IMR-90 (cell line): ENCODE measurements around the gene FGD5. TPM values are rescaled to one million over a fixed set of nuclear protein-coding genes. Genes with fewer than 3 reads are reported as not detected.

Source experiments
- ATAC-seq: fragments of 200-7000 bp; cut with Tn5 transposase; 2 replicates; pipeline ENCODE4 v1.9.1; 2020; ENCODE audit warnings: low read depth, mild to moderate bottlenecking, moderate library complexity
- BruUV-seq: library from RNA; stranded (reverse); fragments of 400-500 nt; replicated peaks from 2 replicates; lab custom pipeline; 2021; lab: Mats Ljungman, UMichigan
- CTCF ChIA-PET: fragments of 300-600 bp; formaldehyde crosslinking; extraction: SDS; loops from one replicate; lab custom pipeline; 2021; ENCODE audit warnings: antibody characterized with exemption; lab: Yijun Ruan, JAX
- POLR2A ChIA-PET: fragments of 300-600 bp; sonication (Branson Sonifier 250); formaldehyde crosslinking; loops from one replicate; lab custom pipeline; 2022; ENCODE audit warnings: antibody characterized with exemption; ENCODE audit not compliant: unreplicated experiment; lab: Charles Lee
- DNase-seq: peaks from one replicate; pipeline ENCODE4 v3.0.0; 2013
- H2AFZ ChIP-seq: replicated peaks from 2 replicates; pipeline ENCODE3; 2013; ENCODE audit warnings: low read length, mild to moderate bottlenecking; ENCODE audit not compliant: poor library complexity
- H2AK5ac ChIP-seq: 2 replicates; pipeline ENCODE4 v1.6.1; 2013; ENCODE audit warnings: low read depth, low read length, inconsistent platforms
- H2AK9ac ChIP-seq: replicated peaks from 2 replicates; pipeline ENCODE3; 2013; ENCODE audit warnings: mild to moderate bottlenecking, low read depth, low read length, moderate library complexity; ENCODE audit not compliant: poor library complexity
- H2BK120ac ChIP-seq: 2 replicates; pipeline ENCODE4 v1.6.1; 2013; ENCODE audit warnings: low read depth, low read length, inconsistent platforms
- H2BK15ac ChIP-seq: 3 replicates; pipeline ENCODE4 v1.6.1; 2013; ENCODE audit warnings: low read depth, low read length, inconsistent platforms
- H2BK20ac ChIP-seq: 2 replicates; pipeline ENCODE4 v1.6.1; 2013; ENCODE audit warnings: low read depth, mild to moderate bottlenecking, inconsistent platforms, low read length, moderate library complexity
- H2BK5ac ChIP-seq: 2 replicates; pipeline ENCODE4 v1.6.1; 2013; ENCODE audit warnings: mild to moderate bottlenecking, low read depth, low read length, inconsistent platforms; ENCODE audit not compliant: poor library complexity, severe bottlenecking
- H3K14ac ChIP-seq: replicated peaks from 2 replicates; pipeline ENCODE4 v1.6.1; 2013; ENCODE audit warnings: low read depth, low read length, inconsistent platforms
- H3K18ac ChIP-seq: 2 replicates; pipeline ENCODE4 v1.6.1; 2013; ENCODE audit warnings: low read depth, low read length, control low read depth
- H3K23ac ChIP-seq: 2 replicates; pipeline ENCODE4 v1.6.1; 2013; ENCODE audit warnings: low read depth, low read length, inconsistent platforms
- H3K27ac ChIP-seq: 2 replicates; pipeline ENCODE4 v1.5.1; 2013; ENCODE audit warnings: mild to moderate bottlenecking, control low read depth, low read length; ENCODE audit not compliant: insufficient read depth
- H3K27me3 ChIP-seq: 2 replicates; pipeline ENCODE4 v1.6.1; 2013; ENCODE audit warnings: low read length; ENCODE audit not compliant: control insufficient read depth, insufficient read depth
- H3K36me3 ChIP-seq: 2 replicates; pipeline ENCODE4 v1.6.1; 2013; ENCODE audit warnings: low read length, mixed read lengths; ENCODE audit not compliant: control insufficient read depth, insufficient read depth
- H3K4ac ChIP-seq: 2 replicates; pipeline ENCODE4 v1.6.1; 2013; ENCODE audit warnings: low read depth, low read length, inconsistent platforms
- H3K4me1 ChIP-seq: 2 replicates; pipeline ENCODE4 v1.6.1; 2013; ENCODE audit warnings: low read length, mixed read lengths; ENCODE audit not compliant: control insufficient read depth, insufficient read depth
- H3K4me2 ChIP-seq: 2 replicates; pipeline ENCODE4 v1.6.1; 2013; ENCODE audit warnings: low read depth, mild to moderate bottlenecking, control low read depth, low read length, moderate library complexity
- H3K4me3 ChIP-seq: 2 replicates; pipeline ENCODE4 v1.5.1; 2013; ENCODE audit warnings: low read depth, mild to moderate bottlenecking, control low read depth, low read length, moderate library complexity; ENCODE audit not compliant: insufficient read depth
- H3K56ac ChIP-seq: 2 replicates; pipeline ENCODE4 v1.6.1; 2013; ENCODE audit warnings: low read length, inconsistent platforms; ENCODE audit not compliant: insufficient read depth; ENCODE audit errors: extremely low read depth
- H3K79me1 ChIP-seq, 2 experiments: 2 replicates each; pipeline ENCODE4 v1.6.1; 2013; ENCODE audit warnings: low read length in 2 of 2, inconsistent platforms in 1 of 2, low read depth in 1 of 2
- H3K9ac ChIP-seq: 2 replicates; pipeline ENCODE4 v1.6.1; 2013; ENCODE audit warnings: low read depth, low read length, control low read depth
- H3K9me1 ChIP-seq: 2 replicates; pipeline ENCODE4 v1.6.1; 2013; ENCODE audit warnings: low read length, inconsistent platforms; ENCODE audit not compliant: insufficient read depth
- H3K9me3 ChIP-seq: 2 replicates; pipeline ENCODE4 v1.6.1; 2013; ENCODE audit warnings: low read length; ENCODE audit not compliant: control insufficient read depth, insufficient read depth
- H4K20me1 ChIP-seq: 2 replicates; pipeline ENCODE4 v1.6.1; 2013; ENCODE audit warnings: low read length, inconsistent platforms; ENCODE audit not compliant: insufficient read depth
- H4K5ac ChIP-seq: 2 replicates; pipeline ENCODE4 v1.6.1; 2013; ENCODE audit warnings: mild to moderate bottlenecking, low read depth, low read length, control low read depth
- H4K8ac ChIP-seq, 2 experiments: 2 replicates each; pipeline ENCODE4 v1.6.1; 2013; ENCODE audit warnings: low read depth in 2 of 2, low read length in 2 of 2, control low read depth in 1 of 2, inconsistent platforms in 1 of 2
- H4K91ac ChIP-seq: 2 replicates; pipeline ENCODE4 v1.6.1; 2013; ENCODE audit warnings: low read depth, low read length, inconsistent platforms; ENCODE audit not compliant: insufficient read depth
- BHLHE40 ChIP-seq: fragments of 150-350 bp; IDR thresholded peaks from 2 replicates; pipeline ENCODE4 v1.6.1; 2016; ENCODE audit warnings: mild to moderate bottlenecking, low read depth, low read length
- CEBPB ChIP-seq: IDR thresholded peaks from 2 replicates; pipeline ENCODE4 v1.6.1; 2012; ENCODE audit warnings: low read depth, low read length, improper control_type of control experiment
- CHD1 ChIP-seq: IDR thresholded peaks from 2 replicates; pipeline ENCODE4 v1.6.1; 2012; ENCODE audit warnings: low read depth, low read length, improper control_type of control experiment
- CTCF ChIP-seq: conservative IDR thresholded peaks from 2 replicates; pipeline ENCODE4 v1.5.1; 2012; ENCODE audit warnings: mild to moderate bottlenecking, low read depth, low read length, improper control_type of control experiment
- ELK1 ChIP-seq: fragments of 150-350 bp; IDR thresholded peaks from 2 replicates; pipeline ENCODE4 v1.6.1; 2016; ENCODE audit warnings: low read depth, mild to moderate bottlenecking, low read length, moderate library complexity, borderline replicate concordance
- FOS ChIP-seq: fragments of 150-350 bp; IDR thresholded peaks from 2 replicates; pipeline ENCODE4 v1.6.1; 2016; ENCODE audit warnings: low read depth, low read length
- MAFK ChIP-seq: IDR thresholded peaks from 2 replicates; pipeline ENCODE4 v1.6.1; 2012; ENCODE audit warnings: low read depth, low read length, improper control_type of control experiment
- MAZ ChIP-seq: IDR thresholded peaks from 2 replicates; pipeline ENCODE4 v1.6.1; 2012; ENCODE audit warnings: low read depth, mild to moderate bottlenecking, low read length, improper control_type of control experiment, moderate library complexity, borderline replicate concordance
- MXI1 ChIP-seq: IDR thresholded peaks from 2 replicates; pipeline ENCODE4 v1.6.1; 2012; ENCODE audit warnings: low read depth, mild to moderate bottlenecking, low read length, moderate library complexity, borderline replicate concordance
- NFE2L2 ChIP-seq: fragments of 150-350 bp; IDR thresholded peaks from 2 replicates; pipeline ENCODE4 v1.6.1; 2016; ENCODE audit warnings: low read depth, mild to moderate bottlenecking, low read length
- POLR2A ChIP-seq: IDR thresholded peaks from 2 replicates; pipeline ENCODE4 v1.6.1; 2012; ENCODE audit warnings: mild to moderate bottlenecking, low read depth, low read length
- RAD21 ChIP-seq: IDR thresholded peaks from 2 replicates; pipeline ENCODE4 v1.6.1; 2012; ENCODE audit warnings: low read length, improper control_type of control experiment
- RCOR1 ChIP-seq: IDR thresholded peaks from 2 replicates; pipeline ENCODE4 v1.6.1; 2012; ENCODE audit warnings: mild to moderate bottlenecking, low read length, improper control_type of control experiment; ENCODE audit not compliant: insufficient replicate concordance
- RFX5 ChIP-seq: IDR thresholded peaks from 2 replicates; pipeline ENCODE4 v1.8.0; 2012; ENCODE audit warnings: low read depth, mild to moderate bottlenecking, low read length, moderate library complexity
- SMC3 ChIP-seq: fragments of 150-350 bp; IDR thresholded peaks from 2 replicates; pipeline ENCODE4 v1.6.1; 2016; ENCODE audit warnings: low read depth, mild to moderate bottlenecking, antibody characterized with exemption, low read length, moderate library complexity
- USF2 ChIP-seq: fragments of 150-350 bp; IDR thresholded peaks from 2 replicates; pipeline ENCODE4 v1.6.1; 2017; ENCODE audit warnings: mild to moderate bottlenecking, antibody characterized with exemption, low read length, low read depth
- WGBS, 2 experiments: methylation state at CpG; one replicate each; pipeline versions ENCODE4 v1.1.5 to v1.1.7; 2013; ENCODE audit warnings: missing lambda C conversion rate in 2 of 2; ENCODE audit not compliant: insufficient read length in 1 of 2; ENCODE audit errors: extremely low coverage in 2 of 2; 5-methylcytosine and 5-hydroxymethylcytosine counted together
- dilution Hi-C: fragments of 300-500 bp; cut with HindIII; formaldehyde crosslinking; loops from one replicate; pipeline ENCODE4 v1.14.3; 2018; ENCODE audit warnings: low sequenced_read_pairs; ENCODE audit not compliant: unreplicated experiment
- in situ Hi-C: fragments of 300-500 bp; cut with MboI; formaldehyde crosslinking; loops from 3 replicates; pipeline ENCODE4 v1.14.3; 2019; ENCODE audit warnings: low sequenced_read_pairs, inconsistent platforms, mixed read lengths
- intact Hi-C: fragments of 100-400 bp; cut with micrococcal nuclease; formaldehyde crosslinking; loops from 2 replicates; pipeline ENCODE4 v1.10.0; 2022
- polyA plus RNA-seq, 3 experiments: library from polyadenylated mRNA; depleted of rRNA; stranded (reverse); fragments of >200 nt; gene quantifications; 2 replicates each; pipeline ENCODE4 v1.2.3, GENCODE V29; 2012; ENCODE audit warnings: low replicate concordance in 1 of 3
- total RNA-seq: library from RNA; depleted of rRNA; stranded (reverse); fragments of >200 nt; gene quantifications from 2 replicates; pipeline ENCODE4 v1.2.3, GENCODE V29; 2012

The FGD5 gene
- total and polyA plus RNA-seq, 2 of the 4 experiments (the other 2 are of a cell fraction), result not detected

GRCh38 chr3:14795996-14796395 is 22.8 kb upstream of the FGD5 start:
- no peak overlapping the region for H2BK5ac ChIP-seq
- H3K56ac ChIP-seq, result no peak overlapping the region
- no peaks in the 10 kb centered on the region for H4K20me1 ChIP-seq
- H4K8ac ChIP-seq, result no peak overlapping the region
- TF ChIP-seq CHD1, result no peak
- no peak for TF ChIP-seq MAFK
- TF ChIP-seq RFX5, result no peak
- TF ChIP-seq MAZ, result no peak
- no peak for TF ChIP-seq CTCF
- no peak for TF ChIP-seq ELK1
- TF ChIP-seq SMC3, result no peak
- no peak for TF ChIP-seq BHLHE40
- no peak for TF ChIP-seq USF2
- no peak for TF ChIP-seq MXI1
- TF ChIP-seq POLR2A, result no peak
- no peak for TF ChIP-seq FOS
- no peak for TF ChIP-seq CEBPB
- no peak for TF ChIP-seq RCOR1
- no peak for TF ChIP-seq RAD21
- no peak for TF ChIP-seq NFE2L2
- H2BK15ac ChIP-seq, result no peak overlapping the region
- H3K14ac ChIP-seq, result no peak overlapping the region
- in situ Hi-C loops, result no loop called here
- H3K4ac ChIP-seq, result no peak overlapping the region
- ChIA-PET CTCF (no interaction called here), POLR2A (no interaction called here)
- no peaks in the 10 kb centered on the region for H3K36me3 ChIP-seq
- no peak overlapping the region for H3K23ac ChIP-seq
- H2BK20ac ChIP-seq, result no peak overlapping the region
- no peaks in the 10 kb centered on the region for H3K79me1 ChIP-seq
- H2AK9ac ChIP-seq, result no peak overlapping the region
- no peak overlapping the region for H2BK120ac ChIP-seq
- dilution Hi-C loops, result no loop called here
- DNase-seq, result no peak
- H3K27ac ChIP-seq, result no peak overlapping the region
- no peak for ATAC-seq
- no CpG with 5 or more reads among the region's 2 CpGs for WGBS, 2 experiments
- peaks cover 22% of the 10 kb centered on the region for H3K27me3 ChIP-seq
- H2AK5ac ChIP-seq, result no peak overlapping the region
- H3K9ac ChIP-seq, result no peak overlapping the region
- H4K5ac ChIP-seq, result no peak overlapping the region
- H3K4me1 ChIP-seq, result no peaks in the 10 kb centered on the region
- no TSS peak for BruUV-seq
- no peak overlapping the region for H4K91ac ChIP-seq
- no peaks in the 10 kb centered on the region for H3K9me1 ChIP-seq
- no peak overlapping the region for H3K18ac ChIP-seq
- H3K4me2 ChIP-seq, result no peak overlapping the region
- H2AFZ ChIP-seq, result no peak overlapping the region
- intact Hi-C loops, result no loop called here
- H3K4me3 ChIP-seq, result no peak overlapping the region
- no peaks in the 10 kb centered on the region for H3K9me3 ChIP-seq
